ENCODE data around the gene PI16.

GRCh38 chr6:36985808-36986703 lies 31.5 kb downstream of the PI16 start, which contains the start of gene MTCH1:
- peak; percentile 90 for TF ChIP-seq TAF1 (IDR thresholded peaks at IDR 0.05; ENCODE audit: borderline replicate concordance, insufficient read depth, low read length)
- TF ChIP-seq POLR2AphosphoS5 (IDR thresholded peaks at IDR 0.05; ENCODE audit: low read depth, low read length): peak; percentile 88
